ENCODE data around the gene UBA7. TPM values are rescaled to one million over a fixed set of nuclear protein-coding genes. Genes with fewer than 3 reads are reported as not detected.

Gene UBA7
- total and polyA plus RNA-seq, 2 of the 13 experiments (the other 11 are each of a cell fraction or from before 2014, with no cell fraction given), result 9.5 to 16.5 TPM

DNA sequence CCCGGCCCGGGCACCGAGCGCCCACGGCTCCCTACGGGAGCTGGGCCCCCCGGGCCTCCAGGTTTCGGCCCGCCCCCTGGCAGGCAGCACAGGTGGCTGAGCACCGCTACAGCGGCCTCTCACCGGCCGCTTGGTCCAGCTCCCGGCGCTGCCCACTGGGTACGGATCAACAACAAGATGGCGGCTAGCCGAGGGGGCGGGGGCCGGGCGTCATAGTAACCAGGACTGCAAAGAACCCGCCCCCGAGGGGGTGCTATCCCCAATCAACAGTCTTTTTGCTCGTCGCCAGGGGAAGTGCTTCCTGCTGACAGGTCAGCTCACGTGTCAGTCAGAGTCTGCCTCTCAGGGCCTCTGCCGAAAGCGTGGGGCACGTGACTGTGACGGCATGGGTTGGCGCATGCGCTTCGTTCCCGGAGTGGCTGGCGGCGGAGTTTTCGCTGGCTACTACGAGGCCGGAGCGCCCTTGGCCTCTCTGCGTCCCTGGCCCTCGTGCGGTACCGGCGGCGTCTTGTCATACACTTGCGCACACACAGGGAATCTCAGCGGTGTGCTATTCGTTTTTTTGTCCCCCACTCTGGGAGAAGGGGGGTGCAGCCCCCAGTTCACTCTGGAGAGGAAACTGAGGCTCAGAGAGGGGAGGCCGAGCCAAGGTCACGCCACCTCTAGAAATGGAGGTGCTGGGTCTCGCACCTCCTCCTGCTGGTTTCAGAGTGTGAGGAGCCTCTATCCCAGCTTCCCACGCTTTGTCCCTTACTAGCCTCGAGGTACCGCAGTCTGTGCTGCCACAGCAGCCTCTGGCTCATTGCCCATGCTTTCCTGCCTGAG is 27.2 kb downstream of the UBA7 start, which contains the start of gene IP6K1 (continued):
- TF ChIP-seq TCF7L2 (IDR thresholded peaks at IDR 0.05; ENCODE audit: low read depth, low read length) (no peak), ZNF569 (CRISPR knock-in tag; IDR thresholded peaks at IDR 0.05; ENCODE audit: borderline replicate concordance) (no peak), ZFP37 (CRISPR knock-in tag; IDR thresholded peaks at IDR 0.05; ENCODE audit: borderline replicate concordance) (no peak), CCDC6 (CRISPR knock-in tag; IDR thresholded peaks at IDR 0.05) (no peak), RFX5 (IDR thresholded peaks at IDR 0.05; ENCODE audit: low read depth, low read length) (0 out of 2 replicates have a peak, but pooled peaks have one; percentile 20), ASH2L (IDR thresholded peaks at IDR 0.05; ENCODE audit: insufficient read length, low read depth, low read length) (peak; percentile 83), ZNF256 (CRISPR knock-in tag; conservative IDR thresholded peaks at IDR 0.05) (0 out of 2 replicates have a peak, but pooled peaks have one; percentile 13), SPEN (CRISPR knock-in tag; IDR thresholded peaks at IDR 0.05; ENCODE audit: low read depth) (peak; percentile 67), ZNF335 (CRISPR knock-in tag; IDR thresholded peaks at IDR 0.05) (0 out of 2 replicates have a peak, but pooled peaks have one; percentile 22), PHB2 (IDR thresholded peaks at IDR 0.05; ENCODE audit: partially characterized antibody) (no peak), ADNP (CRISPR knock-in tag; IDR thresholded peaks at IDR 0.05) (no peak), ZNF138 (CRISPR knock-in tag; IDR thresholded peaks at IDR 0.05; ENCODE audit: low read depth) (no peak), SATB2 (CRISPR knock-in tag; IDR thresholded peaks at IDR 0.05) (no peak), TBL1XR1 (IDR thresholded peaks at IDR 0.05; ENCODE audit: borderline replicate concordance, low read length, partially characterized antibody) (no peak), ZBTB21 (CRISPR knock-in tag; IDR thresholded peaks at IDR 0.05) (peak; percentile 35; the same call in 1 of the 2 replicates), MAFG (CRISPR knock-in tag; IDR thresholded peaks at IDR 0.05) (no peak), SMARCC2 (IDR thresholded peaks at IDR 0.05) (no peak), ZNF672 (CRISPR knock-in tag; IDR thresholded peaks at IDR 0.05) (no peak), ZNF850 (CRISPR knock-in tag; conservative IDR thresholded peaks at IDR 0.05) (no peak)
- TF ChIP-seq, protein P1, sequence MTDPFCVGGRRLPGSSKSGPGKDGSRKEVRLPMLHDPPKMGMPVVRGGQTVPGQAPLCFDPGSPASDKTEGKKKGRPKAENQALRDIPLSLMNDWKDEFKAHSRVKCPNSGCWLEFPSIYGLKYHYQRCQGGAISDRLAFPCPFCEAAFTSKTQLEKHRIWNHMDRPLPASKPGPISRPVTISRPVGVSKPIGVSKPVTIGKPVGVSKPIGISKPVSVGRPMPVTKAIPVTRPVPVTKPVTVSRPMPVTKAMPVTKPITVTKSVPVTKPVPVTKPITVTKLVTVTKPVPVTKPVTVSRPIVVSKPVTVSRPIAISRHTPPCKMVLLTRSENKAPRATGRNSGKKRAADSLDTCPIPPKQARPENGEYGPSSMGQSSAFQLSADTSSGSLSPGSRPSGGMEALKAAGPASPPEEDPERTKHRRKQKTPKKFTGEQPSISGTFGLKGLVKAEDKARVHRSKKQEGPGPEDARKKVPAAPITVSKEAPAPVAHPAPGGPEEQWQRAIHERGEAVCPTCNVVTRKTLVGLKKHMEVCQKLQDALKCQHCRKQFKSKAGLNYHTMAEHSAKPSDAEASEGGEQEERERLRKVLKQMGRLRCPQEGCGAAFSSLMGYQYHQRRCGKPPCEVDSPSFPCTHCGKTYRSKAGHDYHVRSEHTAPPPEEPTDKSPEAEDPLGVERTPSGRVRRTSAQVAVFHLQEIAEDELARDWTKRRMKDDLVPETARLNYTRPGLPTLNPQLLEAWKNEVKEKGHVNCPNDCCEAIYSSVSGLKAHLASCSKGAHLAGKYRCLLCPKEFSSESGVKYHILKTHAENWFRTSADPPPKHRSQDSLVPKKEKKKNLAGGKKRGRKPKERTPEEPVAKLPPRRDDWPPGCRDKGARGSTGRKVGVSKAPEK (CRISPR knock-in tag; IDR thresholded peaks at IDR 0.05; ENCODE audit: borderline replicate concordance), result no peak
- TF ChIP-seq, protein P2, sequence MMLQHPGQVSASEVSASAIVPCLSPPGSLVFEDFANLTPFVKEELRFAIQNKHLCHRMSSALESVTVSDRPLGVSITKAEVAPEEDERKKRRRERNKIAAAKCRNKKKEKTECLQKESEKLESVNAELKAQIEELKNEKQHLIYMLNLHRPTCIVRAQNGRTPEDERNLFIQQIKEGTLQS (CRISPR knock-in tag; IDR thresholded peaks at IDR 0.05), result peak; percentile 63; the same call in 1 of the 2 replicates
- TF ChIP-seq, protein P3, sequence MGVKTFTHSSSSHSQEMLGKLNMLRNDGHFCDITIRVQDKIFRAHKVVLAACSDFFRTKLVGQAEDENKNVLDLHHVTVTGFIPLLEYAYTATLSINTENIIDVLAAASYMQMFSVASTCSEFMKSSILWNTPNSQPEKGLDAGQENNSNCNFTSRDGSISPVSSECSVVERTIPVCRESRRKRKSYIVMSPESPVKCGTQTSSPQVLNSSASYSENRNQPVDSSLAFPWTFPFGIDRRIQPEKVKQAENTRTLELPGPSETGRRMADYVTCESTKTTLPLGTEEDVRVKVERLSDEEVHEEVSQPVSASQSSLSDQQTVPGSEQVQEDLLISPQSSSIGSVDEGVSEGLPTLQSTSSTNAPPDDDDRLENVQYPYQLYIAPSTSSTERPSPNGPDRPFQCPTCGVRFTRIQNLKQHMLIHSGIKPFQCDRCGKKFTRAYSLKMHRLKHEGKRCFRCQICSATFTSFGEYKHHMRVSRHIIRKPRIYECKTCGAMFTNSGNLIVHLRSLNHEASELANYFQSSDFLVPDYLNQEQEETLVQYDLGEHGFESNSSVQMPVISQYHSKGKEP (CRISPR knock-in tag; IDR thresholded peaks at IDR 0.05), result no peak
- TF ChIP-seq, protein P4, sequence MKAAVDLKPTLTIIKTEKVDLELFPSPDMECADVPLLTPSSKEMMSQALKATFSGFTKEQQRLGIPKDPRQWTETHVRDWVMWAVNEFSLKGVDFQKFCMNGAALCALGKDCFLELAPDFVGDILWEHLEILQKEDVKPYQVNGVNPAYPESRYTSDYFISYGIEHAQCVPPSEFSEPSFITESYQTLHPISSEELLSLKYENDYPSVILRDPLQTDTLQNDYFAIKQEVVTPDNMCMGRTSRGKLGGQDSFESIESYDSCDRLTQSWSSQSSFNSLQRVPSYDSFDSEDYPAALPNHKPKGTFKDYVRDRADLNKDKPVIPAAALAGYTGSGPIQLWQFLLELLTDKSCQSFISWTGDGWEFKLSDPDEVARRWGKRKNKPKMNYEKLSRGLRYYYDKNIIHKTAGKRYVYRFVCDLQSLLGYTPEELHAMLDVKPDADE (CRISPR knock-in tag; IDR thresholded peaks at IDR 0.05), result no peak
- TF ChIP-seq, protein P5, sequence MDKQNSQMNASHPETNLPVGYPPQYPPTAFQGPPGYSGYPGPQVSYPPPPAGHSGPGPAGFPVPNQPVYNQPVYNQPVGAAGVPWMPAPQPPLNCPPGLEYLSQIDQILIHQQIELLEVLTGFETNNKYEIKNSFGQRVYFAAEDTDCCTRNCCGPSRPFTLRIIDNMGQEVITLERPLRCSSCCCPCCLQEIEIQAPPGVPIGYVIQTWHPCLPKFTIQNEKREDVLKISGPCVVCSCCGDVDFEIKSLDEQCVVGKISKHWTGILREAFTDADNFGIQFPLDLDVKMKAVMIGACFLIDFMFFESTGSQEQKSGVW (CRISPR knock-in tag; IDR thresholded peaks at IDR 0.05; ENCODE audit: borderline replicate concordance), result no peak

All from HepG2 (cell line).